SK-N-SH (cell line): Measurements from ENCODE around the gene HMGXB4.

Experiments used
- EP300 ChIP-seq, 2 experiments: IDR thresholded peaks; 2 replicates each; pipeline versions ENCODE4 v1.4.0 to v1.6.1; 2012; ENCODE audit warnings: borderline replicate concordance in 1 of 2, low read depth in 1 of 2, low read length in 1 of 2
- EZH2phosphoT487 ChIP-seq: fragments of 200-600 bp; sonication (generic); IDR thresholded peaks from 2 replicates; pipeline ENCODE4 v1.6.1; 2017; ENCODE audit warnings: low read depth, mixed run types, mild to moderate bottlenecking, antibody characterized with exemption, moderate library complexity, borderline replicate concordance
- JUND ChIP-seq: IDR thresholded peaks from 2 replicates; pipeline ENCODE4 v1.4.0; 2012
- PBX3 ChIP-seq: IDR thresholded peaks from 2 replicates; pipeline ENCODE4; 2012
- POLR2AphosphoS5 ChIP-seq: IDR thresholded peaks from 2 replicates; pipeline ENCODE4 v1.6.1; 2012; ENCODE audit warnings: low read depth, low read length
- TAF1 ChIP-seq: IDR thresholded peaks from 2 replicates; pipeline ENCODE4 v1.6.1; 2012; ENCODE audit warnings: low read depth, mild to moderate bottlenecking, low read length, moderate library complexity, borderline replicate concordance
- TCF12 ChIP-seq: IDR thresholded peaks from 2 replicates; pipeline ENCODE4 v1.4.0; 2012
- YY1 ChIP-seq: IDR thresholded peaks from 2 replicates; pipeline ENCODE4 v1.4.0; 2012; ENCODE audit warnings: low read depth, mild to moderate bottlenecking
- TF ChIP-seq, protein P1 (sequence below): fragments of 200-600 bp; sonication (generic); IDR thresholded peaks from 2 replicates; pipeline ENCODE4 v1.6.1; 2017; ENCODE audit warnings: antibody characterized with exemption, mild to moderate bottlenecking, moderate library complexity
- TF ChIP-seq, protein P2 (sequence below): IDR thresholded peaks from 2 replicates; pipeline ENCODE4 v1.4.0; 2012; ENCODE audit warnings: low read depth, borderline replicate concordance

GRCh38 chr22:35337932-35338331 lies 80.6 kb downstream of the HMGXB4 start:
- TF ChIP-seq EP300 (IDR thresholded peaks at IDR 0.05; ENCODE audit: borderline replicate concordance in 1 of 2, low read depth in 1 of 2, low read length in 1 of 2) (no peak), PBX3 (no peak), POLR2AphosphoS5 (no peak), EZH2phosphoT487 (no peak), TCF12 (no peak), JUND (no peak), YY1 (no peak), TAF1 (no peak)
- TF ChIP-seq, protein P1, sequence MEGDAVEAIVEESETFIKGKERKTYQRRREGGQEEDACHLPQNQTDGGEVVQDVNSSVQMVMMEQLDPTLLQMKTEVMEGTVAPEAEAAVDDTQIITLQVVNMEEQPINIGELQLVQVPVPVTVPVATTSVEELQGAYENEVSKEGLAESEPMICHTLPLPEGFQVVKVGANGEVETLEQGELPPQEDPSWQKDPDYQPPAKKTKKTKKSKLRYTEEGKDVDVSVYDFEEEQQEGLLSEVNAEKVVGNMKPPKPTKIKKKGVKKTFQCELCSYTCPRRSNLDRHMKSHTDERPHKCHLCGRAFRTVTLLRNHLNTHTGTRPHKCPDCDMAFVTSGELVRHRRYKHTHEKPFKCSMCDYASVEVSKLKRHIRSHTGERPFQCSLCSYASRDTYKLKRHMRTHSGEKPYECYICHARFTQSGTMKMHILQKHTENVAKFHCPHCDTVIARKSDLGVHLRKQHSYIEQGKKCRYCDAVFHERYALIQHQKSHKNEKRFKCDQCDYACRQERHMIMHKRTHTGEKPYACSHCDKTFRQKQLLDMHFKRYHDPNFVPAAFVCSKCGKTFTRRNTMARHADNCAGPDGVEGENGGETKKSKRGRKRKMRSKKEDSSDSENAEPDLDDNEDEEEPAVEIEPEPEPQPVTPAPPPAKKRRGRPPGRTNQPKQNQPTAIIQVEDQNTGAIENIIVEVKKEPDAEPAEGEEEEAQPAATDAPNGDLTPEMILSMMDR, result no peak
- TF ChIP-seq, protein P2, sequence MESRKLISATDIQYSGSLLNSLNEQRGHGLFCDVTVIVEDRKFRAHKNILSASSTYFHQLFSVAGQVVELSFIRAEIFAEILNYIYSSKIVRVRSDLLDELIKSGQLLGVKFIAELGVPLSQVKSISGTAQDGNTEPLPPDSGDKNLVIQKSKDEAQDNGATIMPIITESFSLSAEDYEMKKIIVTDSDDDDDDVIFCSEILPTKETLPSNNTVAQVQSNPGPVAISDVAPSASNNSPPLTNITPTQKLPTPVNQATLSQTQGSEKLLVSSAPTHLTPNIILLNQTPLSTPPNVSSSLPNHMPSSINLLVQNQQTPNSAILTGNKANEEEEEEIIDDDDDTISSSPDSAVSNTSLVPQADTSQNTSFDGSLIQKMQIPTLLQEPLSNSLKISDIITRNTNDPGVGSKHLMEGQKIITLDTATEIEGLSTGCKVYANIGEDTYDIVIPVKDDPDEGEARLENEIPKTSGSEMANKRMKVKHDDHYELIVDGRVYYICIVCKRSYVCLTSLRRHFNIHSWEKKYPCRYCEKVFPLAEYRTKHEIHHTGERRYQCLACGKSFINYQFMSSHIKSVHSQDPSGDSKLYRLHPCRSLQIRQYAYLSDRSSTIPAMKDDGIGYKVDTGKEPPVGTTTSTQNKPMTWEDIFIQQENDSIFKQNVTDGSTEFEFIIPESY, result no peak
